Erythroblast (primary cell): ENCODE results near the gene PC.
A peak's percentile ranks its signal among the peaks of the same experiment; 100 is the strongest.

Experiments
- DNase-seq, 2 experiments: peaks; one replicate each; lab custom pipeline; 2025; lab: John Stamatoyannopoulos, UW
- GATA1 ChIP-seq: IDR thresholded peaks from 2 replicates; pipeline ENCODE4 v1.6.1; 2011; ENCODE audit warnings: low read depth, mild to moderate bottlenecking, control low read depth, low read length, moderate library complexity
- POLR2A ChIP-seq: IDR thresholded peaks from 2 replicates; pipeline ENCODE4 v1.6.1; 2011; ENCODE audit warnings: mild to moderate bottlenecking, low read length

The PC gene

DNA sequence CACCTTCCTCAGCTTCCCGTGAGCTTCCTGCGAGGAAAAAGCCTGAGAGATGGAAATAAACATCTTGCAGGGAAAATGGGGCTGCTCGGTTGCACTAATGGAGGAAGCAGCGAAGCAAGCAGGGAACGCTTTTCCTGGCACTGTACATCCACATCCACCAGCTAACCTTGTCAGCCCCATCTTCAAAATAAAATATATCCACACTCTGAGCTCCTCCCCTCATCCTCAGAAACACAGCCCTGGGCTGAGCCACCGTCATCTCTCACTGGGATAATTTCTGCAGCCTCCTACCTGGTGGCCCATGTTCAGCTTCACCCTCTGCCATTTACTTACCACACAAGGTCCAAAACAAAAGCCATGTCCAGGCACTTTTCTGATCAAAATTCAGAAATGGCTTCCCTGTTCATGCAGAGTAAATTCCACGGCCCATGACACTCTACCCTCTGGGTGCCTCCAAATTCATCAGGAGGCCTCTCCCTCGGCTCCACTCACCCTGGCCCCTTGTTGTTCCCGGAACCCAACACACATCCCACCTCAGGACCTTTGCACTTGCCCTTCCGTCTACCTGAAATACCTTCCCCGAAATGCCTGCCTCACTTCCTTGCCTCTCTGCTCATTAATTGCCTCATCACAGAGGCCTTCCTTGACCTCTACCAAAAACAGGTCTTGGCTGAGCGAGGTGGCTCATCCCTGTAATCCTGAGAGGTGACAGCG is 29.9 kb upstream of the PC start:
- no peak for TF ChIP-seq GATA1
- TF ChIP-seq POLR2A, result no peak
- no peak for DNase-seq

DNA sequence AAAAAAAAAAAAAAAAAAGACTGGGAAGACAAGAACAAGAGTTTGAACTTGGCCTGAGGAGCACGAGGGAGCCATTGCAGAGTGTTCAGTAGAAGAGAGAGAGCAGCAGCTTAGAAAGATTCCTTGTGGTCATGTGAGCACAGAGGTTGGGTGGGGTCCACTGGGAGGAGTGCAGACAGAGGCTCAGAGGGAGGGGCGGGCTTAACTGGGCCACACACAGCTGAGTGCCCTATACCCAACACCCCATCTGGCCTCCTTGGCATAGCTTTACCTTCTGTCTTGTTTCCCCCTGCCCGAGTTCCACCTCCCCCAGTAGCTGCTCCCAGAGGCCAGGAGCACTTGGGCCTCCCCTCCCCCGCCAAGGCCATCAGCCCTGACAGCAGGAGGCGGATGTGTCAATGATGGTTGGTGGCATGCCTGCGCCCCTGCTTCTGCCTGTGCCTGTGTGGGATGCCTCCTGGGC is 29.0 kb upstream of the PC start:
- TF ChIP-seq POLR2A, result no peak
- no peak for TF ChIP-seq GATA1
- DNase-seq, result peak; percentile 46 to 52

- TF ChIP-seq POLR2A (no peak), GATA1 (no peak)
- no peak for DNase-seq
These were observed 28.0 kb upstream of the PC start for GRCh38 chr11:66986178-66986545.

DNA sequence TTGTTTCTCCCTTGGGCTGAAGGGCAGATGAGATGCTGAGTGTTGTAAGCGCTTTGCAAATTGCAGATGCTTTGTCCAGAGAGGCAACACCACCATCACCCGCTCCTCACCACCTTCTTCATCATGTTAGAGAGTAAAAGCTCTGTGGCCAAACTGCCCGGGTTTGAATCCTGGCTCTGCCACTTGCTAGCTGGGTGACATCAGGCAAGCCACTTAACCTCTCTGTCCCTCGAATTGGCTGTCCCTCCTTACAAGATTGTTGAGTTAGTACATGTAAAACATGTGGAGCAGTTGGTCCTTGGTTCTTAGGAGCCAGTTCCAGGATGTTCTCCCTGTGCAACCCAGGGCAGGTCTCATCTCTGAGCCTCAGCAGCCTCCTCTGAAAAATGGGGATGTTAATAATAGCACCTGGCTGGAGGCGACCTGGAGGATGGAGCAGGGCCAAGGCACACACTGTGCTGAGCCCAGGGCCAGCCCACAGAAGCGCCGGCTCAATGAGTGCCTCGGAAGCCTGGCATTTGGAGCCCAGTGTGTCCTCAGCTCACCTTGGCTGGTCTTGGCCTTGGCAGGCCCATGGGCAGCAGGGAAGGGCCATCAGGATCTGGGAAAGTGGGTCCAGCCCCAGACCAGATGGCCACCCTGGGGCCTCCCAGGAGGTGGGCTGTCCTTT is 27.5 kb upstream of the PC start:
- TF ChIP-seq GATA1 (no peak), POLR2A (no peak)
- DNase-seq, result no peak

DNA sequence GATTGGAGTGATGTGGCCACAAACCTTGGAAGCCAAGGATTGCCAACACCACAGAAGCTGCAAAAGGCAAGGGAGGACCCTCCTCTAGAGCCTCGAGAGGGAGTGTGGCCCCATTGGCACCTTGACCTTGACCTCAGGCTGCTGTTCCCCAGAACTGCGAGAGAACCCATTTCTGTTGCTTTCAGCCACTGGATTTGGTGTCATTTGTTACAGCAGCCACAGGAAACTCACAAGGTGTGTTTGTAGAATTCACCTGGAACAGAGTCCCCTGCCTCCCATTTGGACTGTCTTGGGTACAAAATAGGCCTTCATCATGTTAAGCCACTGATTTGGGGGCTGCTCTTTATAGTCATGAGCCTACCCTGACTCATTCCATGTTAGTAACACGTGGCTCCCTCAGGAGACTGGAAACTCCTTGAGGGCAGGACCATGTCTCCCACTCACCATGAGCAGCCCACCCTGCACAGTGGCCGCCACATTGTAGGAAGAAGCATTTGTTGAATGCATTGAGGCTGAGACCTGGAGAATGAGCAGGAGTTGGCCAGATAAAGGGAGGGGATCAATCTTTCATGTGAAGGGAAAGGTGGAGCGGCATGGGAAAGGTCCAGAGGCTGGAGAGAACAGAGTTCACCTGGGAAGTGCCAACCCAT is 25.2 kb upstream of the PC start:
- no peak for DNase-seq
- no peak for TF ChIP-seq POLR2A
- TF ChIP-seq GATA1, result no peak

DNA sequence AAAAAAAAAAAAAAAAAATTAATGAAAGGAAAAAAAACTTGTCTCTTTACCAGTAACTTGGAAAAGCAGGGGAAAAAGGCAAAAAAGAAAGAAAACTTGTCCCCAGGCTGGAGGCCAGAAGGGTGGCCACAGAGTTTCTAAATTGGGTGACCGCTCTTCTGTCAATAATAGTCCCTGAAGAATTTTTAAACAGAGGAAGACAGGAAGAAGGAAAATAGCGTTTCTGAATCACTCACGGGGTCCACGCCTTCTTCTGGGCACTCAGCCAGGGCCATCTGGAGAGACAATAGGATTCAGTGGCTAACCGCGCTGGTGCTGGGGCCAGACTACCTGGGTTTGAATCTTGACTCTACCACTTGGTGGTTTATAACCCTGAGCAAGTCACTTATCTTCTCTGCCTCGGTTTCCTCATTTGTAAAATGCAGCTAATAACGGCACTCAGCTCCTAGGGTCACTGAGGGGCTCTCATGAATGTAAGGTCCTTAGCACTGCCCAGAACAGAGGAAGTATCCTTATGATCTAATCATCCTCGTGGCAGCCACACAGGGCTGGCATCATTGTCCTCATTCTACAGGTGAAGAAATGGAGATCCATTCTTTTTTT is 23.9 kb upstream of the PC start:
- DNase-seq, result peak; percentile 55 to 59
- no peak for TF ChIP-seq POLR2A
- TF ChIP-seq GATA1, result no peak

- TF ChIP-seq GATA1 (no peak), POLR2A (no peak)
- no peak for DNase-seq
These were observed 21.3 kb upstream of the PC start for GRCh38 chr11:66979336-66979980.

GRCh38 chr11:66978717-66979116 is 20.5 kb upstream of the PC start:
- DNase-seq, result no peak
- TF ChIP-seq POLR2A (no peak), GATA1 (no peak)

- no peak for DNase-seq
- no peak for TF ChIP-seq GATA1
- TF ChIP-seq POLR2A, result no peak
These were observed 20.0 kb upstream of the PC start for GRCh38 chr11:66978229-66978628.

GRCh38 chr11:66976925-66977324 is 18.7 kb upstream of the PC start:
- DNase-seq, result no peak
- TF ChIP-seq GATA1, result no peak
- no peak for TF ChIP-seq POLR2A

DNA sequence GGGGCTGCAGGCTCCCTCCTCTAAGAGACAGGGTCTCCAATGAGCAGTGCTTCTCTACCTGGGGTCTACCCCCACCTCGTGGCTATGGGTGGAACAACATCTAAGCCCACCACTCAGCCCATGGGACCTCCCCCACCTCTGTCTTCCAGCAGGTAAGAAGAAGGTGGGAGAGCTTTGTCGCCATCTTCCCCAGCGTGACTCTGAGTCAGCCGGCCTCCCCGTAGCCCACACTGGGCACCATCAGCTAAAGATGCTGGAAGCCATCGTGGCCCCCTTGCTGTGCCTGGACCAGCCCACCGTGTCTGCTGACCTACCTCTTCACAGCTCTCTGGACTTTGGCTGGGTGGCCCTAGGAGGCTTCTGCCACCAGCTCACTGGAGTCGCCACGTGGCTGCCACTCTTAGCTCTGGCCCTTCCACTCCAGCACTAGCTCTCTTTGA is 17.9 kb upstream of the PC start:
- no peak for DNase-seq

GRCh38 chr11:66975405-66976027 is 17.3 kb upstream of the PC start:
- no peak for DNase-seq
- TF ChIP-seq POLR2A, result no peak
- TF ChIP-seq GATA1, result no peak

More for the DNA sequence above, 17.9 kb upstream of the PC start:
- TF ChIP-seq GATA1, result no peak
